Measurements from ENCODE around the gene MGRN1.

Gene MGRN1

GRCh38 chr16:4615384-4616046 lies 9.1 kb upstream of the MGRN1 start (continued):
- TF ChIP-seq ZBTB10 (tag by site-specific recombination; IDR thresholded peaks at IDR 0.05) = no peak
- TF ChIP-seq ZNF10 (tag by site-specific recombination; IDR thresholded peaks at IDR 0.05) = no peak
- TF ChIP-seq ZNF146 (tag by site-specific recombination; IDR thresholded peaks at IDR 0.05) = 0 out of 2 replicates have a peak, but pooled peaks have one; percentile 6
- no peak for TF ChIP-seq WT1 (tag by site-specific recombination; IDR thresholded peaks at IDR 0.05)
- TF ChIP-seq ZSCAN30 (tag by site-specific recombination; IDR thresholded peaks at IDR 0.05) = peak; percentile 72; the same call in 1 of the 2 replicates
- TF ChIP-seq GFI1B (tag by site-specific recombination; IDR thresholded peaks at IDR 0.05) = no peak
- no peak for TF ChIP-seq ZNF843 (tag by site-specific recombination; IDR thresholded peaks at IDR 0.05)
- TF ChIP-seq ZEB2 (tag by site-specific recombination; IDR thresholded peaks at IDR 0.05) = no peak
- TF ChIP-seq, protein P1, sequence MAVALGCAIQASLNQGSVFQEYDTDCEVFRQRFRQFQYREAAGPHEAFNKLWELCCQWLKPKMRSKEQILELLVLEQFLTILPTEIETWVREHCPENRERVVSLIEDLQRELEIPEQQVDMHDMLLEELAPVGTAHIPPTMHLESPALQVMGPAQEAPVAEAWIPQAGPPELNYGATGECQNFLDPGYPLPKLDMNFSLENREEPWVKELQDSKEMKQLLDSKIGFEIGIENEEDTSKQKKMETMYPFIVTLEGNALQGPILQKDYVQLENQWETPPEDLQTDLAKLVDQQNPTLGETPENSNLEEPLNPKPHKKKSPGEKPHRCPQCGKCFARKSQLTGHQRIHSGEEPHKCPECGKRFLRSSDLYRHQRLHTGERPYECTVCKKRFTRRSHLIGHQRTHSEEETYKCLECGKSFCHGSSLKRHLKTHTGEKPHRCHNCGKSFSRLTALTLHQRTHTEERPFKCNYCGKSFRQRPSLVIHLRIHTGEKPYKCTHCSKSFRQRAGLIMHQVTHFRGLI (tag by site-specific recombination; IDR thresholded peaks at IDR 0.05) = no peak
- no peak for TF ChIP-seq ZNF76 (tag by site-specific recombination; IDR thresholded peaks at IDR 0.05; ENCODE audit: borderline replicate concordance, low read depth)
- no peak for TF ChIP-seq ZFP3 (tag by site-specific recombination; IDR thresholded peaks at IDR 0.05; ENCODE audit: low read depth)
- TF ChIP-seq ZBTB48 (tag by site-specific recombination; IDR thresholded peaks at IDR 0.05) = 0 out of 2 replicates have a peak, but pooled peaks have one; percentile 1
- TF ChIP-seq ZNF24 (tag by site-specific recombination; IDR thresholded peaks at IDR 0.05) = peak; percentile 99
- TF ChIP-seq ZNF501 (tag by site-specific recombination; IDR thresholded peaks at IDR 0.05) = no peak; the same call in 1 of the 2 replicates
- TF ChIP-seq ZNF837 (tag by site-specific recombination; IDR thresholded peaks at IDR 0.05) = no peak
- no peak for TF ChIP-seq OVOL3 (tag by site-specific recombination; IDR thresholded peaks at IDR 0.05)
- no peak for TF ChIP-seq ZNF707 (tag by site-specific recombination; IDR thresholded peaks at IDR 0.05)
- TF ChIP-seq ZNF184 (tag by site-specific recombination; IDR thresholded peaks at IDR 0.05) = no peak
- no peak for TF ChIP-seq REST (tag by site-specific recombination; IDR thresholded peaks at IDR 0.05)
- TF ChIP-seq, protein P2, sequence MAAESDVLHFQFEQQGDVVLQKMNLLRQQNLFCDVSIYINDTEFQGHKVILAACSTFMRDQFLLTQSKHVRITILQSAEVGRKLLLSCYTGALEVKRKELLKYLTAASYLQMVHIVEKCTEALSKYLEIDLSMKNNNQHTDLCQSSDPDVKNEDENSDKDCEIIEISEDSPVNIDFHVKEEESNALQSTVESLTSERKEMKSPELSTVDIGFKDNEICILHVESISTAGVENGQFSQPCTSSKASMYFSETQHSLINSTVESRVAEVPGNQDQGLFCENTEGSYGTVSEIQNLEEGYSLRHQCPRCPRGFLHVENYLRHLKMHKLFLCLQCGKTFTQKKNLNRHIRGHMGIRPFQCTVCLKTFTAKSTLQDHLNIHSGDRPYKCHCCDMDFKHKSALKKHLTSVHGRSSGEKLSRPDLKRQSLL (tag by site-specific recombination; IDR thresholded peaks at IDR 0.05) = peak; percentile 93
- TF ChIP-seq ATF2 (tag by site-specific recombination; IDR thresholded peaks at IDR 0.05; ENCODE audit: low read depth) = no peak
